SKM-1 (cell line): ENCODE results near the gene ABCC8.

Experiments
- DNase-seq: peaks from one replicate; lab custom pipeline; 2025; ENCODE audit not compliant: unreplicated experiment; lab: John Stamatoyannopoulos, UW

ABCC8 gene

DNA sequence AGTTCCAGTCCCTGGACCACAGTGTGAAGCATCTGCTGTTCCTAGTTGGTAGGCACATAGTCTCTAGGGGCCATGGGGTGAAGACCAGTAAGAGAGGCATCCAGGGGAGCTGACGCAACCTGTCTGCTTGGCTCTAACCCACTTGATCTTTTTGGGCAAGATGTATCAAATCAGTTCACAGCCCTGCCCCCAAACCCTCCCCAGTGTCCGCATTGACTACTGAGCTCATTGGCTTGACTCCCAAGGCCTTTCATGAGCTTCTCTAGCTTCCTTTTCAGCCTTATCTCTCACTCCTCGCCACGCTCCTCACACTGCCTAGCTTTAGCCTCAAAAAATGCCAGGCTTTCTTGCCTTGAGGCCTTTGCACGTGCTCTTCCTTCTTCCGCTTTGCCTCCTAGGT, 29.7 kb upstream of the ABCC8 start:
- DNase-seq = no peak

DNA sequence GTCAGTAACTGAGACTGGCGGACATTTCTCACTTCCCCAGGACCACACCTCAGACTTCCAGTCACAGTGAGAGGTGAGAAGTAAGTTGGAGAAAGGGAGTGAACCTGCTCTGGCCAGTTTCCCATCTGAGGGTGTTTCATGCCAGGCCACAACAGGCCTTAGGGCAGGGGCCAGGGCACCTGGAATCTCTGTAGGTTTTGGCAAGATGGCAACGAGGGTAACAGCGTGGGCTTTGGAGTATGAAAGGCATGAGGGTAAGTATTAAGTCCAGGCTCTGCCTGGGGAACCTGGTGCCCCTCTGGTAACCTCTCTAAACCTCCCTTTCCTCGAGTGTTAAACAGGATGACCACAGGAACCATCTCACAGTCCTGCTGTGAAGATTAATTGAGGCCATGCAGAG, 28.5 kb upstream of the ABCC8 start:
- no peak for DNase-seq

DNA sequence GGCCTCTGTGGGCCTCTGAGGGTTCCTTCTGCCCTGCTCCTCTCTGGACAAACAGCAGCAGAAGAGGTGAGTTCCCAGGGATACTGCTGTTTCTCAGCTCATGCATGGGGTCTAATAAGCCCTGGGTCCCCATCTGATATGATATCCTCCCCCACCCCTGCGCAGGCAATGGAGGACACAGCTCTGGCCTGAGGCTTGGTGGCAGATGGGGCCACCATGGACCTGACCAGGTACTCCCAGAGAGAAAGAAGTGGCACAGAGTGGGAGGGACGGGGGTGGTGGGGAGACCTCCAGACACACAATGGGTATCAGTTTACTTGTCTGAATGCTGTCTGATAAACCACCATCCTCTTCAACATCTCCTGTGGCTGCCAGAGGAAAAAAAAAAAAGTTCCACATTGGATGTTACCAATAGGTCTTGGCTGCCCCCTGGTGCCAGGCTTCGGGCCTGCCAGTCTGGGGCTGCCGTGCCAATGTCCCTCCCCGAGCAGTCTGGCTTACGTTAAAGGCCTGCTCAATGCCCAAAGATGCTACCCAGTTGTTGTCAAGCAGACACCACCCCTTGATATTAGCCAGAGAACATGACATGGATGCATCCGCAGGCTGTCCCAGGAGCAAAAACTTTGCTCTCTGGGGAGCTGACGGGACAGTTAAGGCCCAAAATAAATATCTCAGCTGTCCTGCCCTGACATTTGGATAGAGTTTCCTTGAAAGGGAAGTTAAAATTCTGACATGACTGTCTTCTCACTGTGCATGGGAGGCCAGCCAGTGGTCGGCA, 27.9 kb upstream of the ABCC8 start:
- DNase-seq = peak; percentile 17

DNA sequence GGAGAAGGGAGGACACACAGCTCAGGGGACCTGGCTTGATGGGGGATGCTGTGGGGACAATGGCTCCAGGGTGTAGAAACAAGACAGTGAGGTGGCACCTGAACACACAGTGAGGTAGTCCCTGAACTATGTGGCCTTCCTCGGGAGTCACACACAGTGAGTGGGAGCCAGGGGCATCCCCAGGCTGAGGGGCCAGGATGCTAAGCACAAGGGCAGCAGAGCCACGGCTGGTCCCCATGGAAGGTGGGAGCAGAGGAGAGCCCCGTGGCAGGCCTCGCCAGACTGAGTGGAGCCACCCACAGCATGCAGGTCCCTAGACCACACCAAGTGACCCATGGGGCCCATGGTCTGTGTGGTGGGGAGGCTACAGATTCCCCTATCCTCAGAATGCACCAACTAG, 26.0 kb upstream of the ABCC8 start:
- no peak for DNase-seq

DNA sequence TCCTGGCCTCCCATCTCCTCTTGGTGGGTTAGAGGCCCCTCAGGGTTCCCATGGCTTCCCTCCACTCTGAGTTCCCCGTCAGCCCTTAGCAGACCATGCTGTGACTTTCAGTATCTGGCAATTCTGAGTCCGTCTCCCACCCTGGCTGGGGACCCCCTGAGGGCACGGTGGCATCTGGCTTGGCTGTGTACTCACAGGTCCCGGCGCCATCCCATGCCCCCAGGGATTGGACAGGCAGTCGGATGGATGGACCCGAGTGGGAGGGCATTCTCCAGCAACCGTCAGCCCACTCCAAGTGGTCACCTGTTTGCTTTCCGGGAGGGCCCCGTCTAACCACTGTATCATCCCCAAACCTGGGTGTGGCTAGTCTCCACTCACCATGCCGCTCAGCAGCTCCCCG, 24.0 kb upstream of the ABCC8 start:
- no peak for DNase-seq

DNA sequence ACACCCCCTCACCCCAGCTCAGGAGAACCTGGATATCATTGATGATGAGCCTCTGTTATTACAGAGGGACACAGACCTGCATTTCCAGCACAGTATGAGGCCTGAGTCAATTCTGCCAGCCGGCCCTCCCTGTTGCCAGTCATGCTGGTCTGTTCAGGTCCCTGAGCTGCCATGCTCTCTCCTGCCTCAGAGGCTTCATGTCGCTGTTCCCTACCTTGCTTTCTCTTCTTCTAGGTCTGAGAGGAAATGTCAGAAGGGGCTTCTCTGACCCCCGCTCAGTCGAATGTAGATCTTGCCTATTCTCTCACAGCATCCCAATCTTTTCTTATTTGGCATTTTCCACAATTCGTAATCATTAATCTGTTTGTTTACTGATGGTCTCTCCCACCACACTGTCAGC, 21.8 kb upstream of the ABCC8 start:
- DNase-seq = no peak

DNA sequence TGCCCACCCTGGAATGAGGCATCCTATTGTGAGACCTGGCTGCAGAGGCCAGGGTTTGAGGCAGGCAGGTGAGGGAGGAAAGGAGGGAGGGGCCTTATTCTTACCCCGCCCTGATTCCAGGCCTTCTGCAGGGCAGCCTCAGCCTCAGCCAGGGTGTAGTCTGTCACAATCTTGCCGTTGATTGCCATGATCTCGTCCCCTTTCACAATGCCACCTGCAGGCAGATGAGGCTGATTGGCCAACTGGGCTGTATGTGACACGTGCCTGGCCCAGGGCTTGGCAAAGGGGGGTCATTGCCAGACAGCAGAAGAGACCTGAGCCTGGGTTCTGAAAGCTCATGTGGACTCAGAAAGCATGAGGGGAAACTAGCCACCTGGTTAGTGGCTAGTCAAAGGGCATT, 21.4 kb upstream of the ABCC8 start:
- no peak for DNase-seq

DNA sequence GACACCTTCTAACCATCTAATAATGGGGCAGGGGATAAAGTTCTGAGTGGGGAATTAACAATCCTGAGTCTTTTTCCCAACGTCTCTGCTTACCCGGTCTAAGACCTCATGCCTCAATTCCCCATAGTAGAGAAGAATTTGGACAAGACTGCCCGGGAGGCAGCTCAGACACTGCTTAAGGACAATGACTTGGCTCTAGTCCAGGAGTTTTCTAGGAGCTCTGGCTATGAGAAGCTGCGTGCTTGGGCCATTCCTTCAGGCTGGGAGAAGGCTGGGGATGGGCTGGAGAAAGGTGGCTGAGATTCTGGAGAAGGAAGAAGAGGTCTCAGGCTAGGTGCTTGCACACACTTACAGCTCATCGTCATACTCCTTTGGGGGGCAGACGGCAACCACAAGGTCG, 19.8 kb upstream of the ABCC8 start:
- DNase-seq = no peak

DNA sequence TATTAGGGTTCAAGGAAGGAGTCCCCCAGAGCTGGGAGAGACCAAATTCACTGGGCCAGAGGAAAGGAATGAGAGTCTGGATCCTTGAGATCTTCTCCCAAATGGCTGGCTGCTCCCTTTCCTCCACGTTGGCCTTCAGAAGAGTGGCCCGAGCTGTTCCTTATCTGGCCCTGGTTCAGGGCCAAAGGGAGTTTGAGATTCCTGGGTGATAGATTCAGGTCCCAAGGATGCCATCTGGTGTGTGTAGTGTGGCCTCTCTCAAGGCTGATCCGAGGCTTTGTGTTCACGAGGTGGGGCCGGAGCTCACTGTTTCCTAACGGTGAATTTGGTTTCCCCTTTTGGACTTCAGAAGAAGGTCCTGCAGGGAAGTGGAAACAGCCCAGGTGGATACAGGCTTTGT, 17.4 kb upstream of the ABCC8 start:
- no peak for DNase-seq

DNA sequence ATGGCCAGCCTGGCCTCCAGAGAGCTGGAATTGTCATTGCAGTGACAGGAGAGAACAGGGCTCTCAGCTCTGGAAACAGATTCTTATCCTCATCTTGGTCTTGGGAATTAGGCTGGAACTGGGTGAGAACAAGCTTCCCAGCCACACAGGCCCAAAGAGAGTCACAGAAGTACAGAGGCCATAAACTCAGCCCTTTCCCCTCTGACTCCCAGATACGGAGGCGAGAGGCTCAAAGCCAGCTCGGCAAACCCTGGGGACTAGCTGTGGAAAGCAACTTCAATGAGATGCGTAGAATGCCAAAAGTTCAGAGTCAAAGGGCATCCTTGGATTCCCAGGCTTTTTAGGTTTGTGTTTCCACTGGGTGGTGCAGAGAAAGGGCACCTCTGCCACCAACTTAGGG, 14.3 kb upstream of the ABCC8 start:
- no peak for DNase-seq

DNA sequence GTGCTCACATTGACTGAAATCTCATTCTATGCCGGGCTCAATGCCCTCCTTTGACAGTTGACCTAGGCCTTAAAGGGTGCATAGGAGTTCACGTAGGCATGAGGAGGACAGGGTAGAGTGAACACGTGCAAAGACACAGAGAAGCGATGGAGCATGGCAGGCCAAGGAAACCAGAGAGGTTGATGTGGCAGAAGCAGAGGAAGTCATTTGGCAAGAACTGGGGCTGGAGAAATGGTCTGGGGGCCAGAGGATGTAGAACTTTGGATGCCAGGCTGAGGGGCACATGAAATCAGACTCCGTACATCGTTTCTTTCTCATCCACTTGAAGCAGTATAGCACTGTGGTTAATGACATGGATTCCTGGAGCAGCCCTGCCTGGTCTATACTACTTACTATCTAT, 13.6 kb upstream of the ABCC8 start:
- no peak for DNase-seq

DNA sequence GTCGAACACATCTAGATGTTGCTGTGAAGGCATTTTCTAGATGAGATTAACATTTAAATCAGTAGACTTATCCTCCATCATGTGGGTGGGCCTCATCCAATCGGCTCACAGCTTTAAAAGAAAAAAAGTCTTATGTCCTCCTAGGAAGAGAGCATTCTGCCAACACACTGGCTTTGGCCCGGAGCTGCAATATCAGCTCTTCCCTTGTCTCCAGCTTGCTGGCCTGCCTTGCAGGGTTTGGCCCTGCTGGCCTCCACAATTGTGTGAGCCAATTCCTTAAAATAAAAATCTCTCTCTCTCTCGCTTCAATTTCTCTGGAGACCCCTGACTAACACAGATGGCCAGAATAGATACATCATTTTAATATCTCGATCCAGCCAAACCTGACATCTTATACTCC, 13.1 kb upstream of the ABCC8 start:
- DNase-seq = no peak

DNA sequence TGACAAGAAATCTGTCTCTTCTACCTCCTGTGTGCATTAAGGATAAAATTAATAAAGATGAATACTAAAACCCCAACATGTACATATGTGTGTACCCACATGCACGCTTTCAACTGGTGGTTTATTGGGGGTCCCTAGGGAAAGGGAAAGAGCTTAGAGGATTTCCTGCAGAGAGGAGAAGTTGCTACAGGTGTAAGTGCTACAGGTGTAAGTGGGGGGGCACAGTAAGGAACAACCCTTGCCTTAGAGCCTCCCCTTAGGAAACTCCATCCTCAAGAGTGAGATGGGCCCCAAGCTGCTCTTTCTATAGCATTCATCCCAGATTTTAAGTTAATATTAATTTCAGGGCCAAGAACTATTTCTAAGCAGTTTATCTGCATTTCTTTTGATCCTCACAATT, 11.9 kb upstream of the ABCC8 start:
- DNase-seq = no peak

DNA sequence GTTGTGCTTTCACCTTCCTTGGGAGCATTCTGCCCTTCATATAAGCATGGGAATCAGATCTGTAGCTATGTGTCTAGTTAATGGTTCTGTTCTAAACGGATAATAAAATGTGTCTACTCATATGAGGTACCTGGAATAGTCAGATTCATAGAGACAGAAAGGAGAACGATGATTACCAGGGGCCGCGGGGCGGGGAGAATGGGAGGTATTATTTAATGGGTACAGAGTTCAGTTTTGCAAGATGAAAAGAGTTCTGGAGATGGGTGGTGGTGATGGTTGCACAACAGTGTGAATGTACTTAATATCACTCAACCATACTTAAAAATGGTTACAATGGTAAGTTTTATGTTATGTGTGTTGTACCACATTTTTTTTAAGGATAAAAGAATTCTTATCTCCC, 10.0 kb upstream of the ABCC8 start:
- DNase-seq = no peak

DNA sequence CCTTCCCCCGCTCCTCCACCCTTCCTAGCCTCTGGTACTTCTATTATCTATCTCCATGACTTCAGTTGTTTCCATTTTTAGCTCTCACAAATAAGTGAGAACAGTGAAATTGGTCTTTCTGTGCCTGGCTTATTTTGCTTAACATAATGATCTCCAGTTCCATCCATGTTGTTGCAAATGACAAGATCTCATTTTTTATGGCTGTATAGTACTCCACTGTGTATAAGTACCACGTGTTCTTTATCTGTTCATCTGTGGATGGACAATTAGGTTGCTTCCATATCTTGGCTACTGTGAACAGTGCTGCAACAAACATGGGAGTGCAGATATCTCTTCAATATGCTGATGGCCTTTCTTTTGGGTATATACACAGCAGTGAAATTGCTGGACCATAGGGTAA, 6.9 kb upstream of the ABCC8 start:
- DNase-seq = no peak

DNA sequence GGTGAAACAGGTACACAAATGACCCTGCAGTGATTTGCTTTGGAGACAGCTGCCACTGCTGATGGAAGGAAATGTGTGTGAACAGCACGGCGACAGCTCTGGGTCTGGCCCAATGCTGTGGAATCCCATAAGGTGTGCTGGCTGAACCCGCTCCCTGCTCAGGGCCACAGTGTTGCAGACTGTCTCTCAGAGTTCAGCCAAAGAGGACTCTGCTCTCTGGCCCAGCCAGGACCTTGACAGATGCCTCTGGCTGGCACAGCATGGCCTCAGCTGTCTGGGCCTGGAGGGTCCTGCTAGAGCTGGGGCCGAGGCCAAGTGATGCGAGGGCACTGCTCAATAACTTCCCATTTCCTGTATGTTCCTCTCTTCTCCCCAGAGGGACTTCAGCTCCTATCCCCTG, 5.3 kb upstream of the ABCC8 start:
- no peak for DNase-seq

DNA sequence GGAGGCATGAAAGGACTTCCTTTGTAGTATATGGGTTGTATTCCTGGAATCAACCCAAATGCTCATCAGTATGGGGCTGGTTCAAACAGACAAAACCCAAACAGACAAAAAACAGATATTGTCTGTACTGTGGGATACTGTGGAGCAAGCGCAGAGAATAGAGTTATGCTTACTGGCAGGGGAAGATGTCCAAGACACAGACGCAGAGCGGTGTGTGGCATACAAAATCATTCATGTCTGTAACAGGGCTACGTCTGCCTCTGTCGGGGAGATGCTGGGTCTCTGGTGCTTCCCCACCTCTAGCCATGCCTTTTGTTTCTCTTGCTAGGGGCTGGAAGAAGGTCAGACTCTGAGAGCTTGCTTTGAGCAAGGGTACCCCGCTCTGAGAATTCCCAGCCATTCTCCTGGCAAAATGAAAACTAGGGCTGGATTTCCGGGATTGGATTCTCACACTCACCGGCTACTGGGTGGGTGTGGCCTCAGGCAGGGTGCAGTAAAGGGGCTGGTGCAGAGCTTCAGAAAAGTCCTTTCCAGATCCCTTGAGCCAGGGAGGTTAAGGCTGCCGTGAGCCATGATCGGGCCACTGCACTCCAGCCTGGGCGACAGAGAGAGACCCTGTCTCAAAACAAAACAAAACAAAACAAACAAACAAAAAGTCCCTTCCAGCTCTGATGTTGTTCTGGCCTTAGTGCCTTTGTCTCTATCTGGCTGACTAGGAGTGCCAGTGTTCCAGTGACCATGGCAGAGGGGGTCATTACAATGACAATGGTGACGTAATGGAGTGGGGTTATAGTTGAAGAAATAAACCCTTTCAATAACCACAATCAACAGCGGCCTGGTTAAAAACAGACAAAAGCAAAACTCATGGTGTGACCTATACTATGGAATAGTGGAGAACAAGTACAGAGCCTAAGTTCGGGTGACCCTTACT, 2.9 kb upstream of the ABCC8 start:
- no peak for DNase-seq

DNA sequence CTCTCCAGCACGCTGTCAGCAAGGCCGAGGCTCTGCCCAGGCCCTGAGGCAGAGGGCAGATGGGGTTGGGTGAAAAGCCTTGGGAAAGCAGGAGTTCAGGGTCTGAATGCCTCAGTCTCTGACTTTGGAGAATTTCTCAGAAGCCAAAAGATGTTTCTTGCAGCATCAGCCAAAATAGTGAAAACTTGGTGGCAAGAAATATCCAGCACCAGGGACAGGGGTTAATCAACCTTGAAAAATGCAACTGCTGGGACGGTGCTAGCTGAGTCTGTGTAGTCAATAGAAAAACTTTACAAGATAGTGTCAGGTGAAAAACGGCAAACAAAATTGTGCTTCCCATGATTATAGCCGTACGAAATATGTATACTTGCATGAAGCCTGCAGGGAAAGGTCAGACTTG, 1.4 kb upstream of the ABCC8 start:
- no peak for DNase-seq

DNA sequence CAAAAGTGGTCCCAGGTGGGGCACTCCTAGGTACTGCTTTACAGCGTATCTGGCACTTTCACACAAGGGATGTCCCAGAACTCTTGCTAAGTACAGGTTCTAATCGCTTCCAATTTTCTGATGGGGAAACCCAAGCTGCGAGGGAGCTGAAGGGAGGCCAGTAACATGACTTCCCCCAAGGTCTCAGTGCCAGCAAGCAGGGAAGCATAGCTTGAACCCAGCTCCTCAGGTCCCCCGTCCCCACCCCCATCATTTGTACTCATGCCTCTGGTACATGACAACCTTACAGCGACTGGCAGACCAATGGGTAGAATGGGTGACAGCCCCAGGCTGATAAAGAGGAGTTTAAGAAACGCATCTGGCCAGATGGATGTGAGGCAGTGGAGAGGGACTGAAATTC, 716 bp upstream of the ABCC8 start:
- DNase-seq = no peak

DNA sequence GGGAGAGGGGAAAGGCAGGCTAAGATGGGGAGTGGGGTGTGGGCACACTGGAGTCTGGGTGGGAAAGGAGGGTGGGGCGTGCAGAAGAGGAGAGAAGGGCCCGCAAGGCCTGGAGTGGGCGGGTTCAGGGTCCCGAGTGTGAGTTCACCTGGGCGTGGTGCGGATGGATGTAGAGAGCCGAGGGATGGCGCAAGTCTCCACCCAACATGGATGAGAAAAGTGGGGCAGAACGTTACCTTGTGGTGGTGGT, 364 bp upstream of the ABCC8 start:
- DNase-seq = no peak

DNA sequence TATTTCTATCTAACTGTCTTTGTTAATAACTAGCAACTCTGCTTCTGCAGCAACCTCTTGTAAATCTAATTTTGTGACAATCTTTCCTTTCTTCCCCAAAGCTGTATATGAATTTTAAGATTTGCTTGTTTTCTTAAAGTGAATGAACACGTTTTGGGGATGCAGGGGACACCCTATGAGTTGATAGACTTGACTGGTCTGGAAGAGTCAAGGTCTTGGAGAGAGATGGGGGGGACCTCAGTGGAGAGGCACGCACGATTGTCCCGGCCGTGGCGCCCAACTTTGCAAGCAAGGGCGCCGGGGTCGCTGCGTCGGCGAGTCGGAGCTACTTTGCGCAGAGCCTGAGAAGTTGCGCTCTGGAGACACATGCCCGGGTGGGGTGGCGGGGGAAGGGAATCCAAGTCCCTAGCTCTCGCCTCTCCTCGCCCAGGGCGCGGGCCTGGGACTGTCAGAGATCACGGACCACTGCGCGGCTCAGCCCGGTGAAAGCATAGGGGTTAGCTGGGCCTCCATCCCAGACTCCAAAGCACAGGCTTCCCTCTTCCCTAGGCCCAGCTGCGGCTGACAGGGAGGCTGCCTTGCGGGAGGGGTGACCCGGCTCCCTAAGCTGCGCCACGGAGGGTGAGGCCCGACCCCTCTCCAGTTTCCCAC, 854 bp downstream of the ABCC8 start:
- no peak for DNase-seq

DNA sequence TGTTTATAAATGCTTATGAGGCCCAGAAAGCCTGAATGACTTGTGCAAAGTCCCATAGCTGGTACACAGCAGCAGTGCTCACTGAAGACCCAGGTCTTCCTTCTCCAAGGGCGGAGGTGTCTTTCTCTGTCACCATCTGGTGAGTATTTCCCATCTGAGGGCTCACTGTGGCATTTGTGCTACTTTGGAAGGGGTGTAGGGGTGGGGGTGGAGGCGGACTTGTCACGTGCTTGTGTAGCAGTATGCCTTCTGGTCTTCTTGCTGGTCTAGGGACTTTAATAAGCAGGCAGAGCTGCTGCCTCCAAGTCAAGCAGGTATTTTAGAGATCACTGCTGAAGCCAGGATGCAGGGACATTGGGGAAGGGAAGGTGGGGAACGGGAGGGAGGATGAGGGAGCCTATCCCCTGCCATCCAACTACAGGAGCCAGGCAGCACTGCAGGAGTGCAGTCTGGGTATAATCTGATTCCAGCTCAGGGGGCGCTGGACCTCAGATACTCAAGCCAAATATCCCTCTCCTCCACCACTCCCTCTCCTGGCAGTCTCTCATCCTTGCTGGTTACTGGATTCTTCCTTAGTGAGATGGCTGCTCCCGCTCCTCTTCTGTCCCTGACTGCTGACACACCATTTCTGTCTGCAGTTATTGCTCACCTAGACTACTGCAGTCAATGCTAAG, 3.4 kb downstream of the ABCC8 start:
- DNase-seq = no peak
